Measurements from ENCODE around the gene CEP164. TPM values are rescaled to one million over a fixed set of nuclear protein-coding genes. Genes with fewer than 3 reads are reported as not detected.

CEP164 gene
- total RNA-seq, 4 donors from 2014 or later = 11.3 to 45.1 (median 15.2) TPM

- no peak overlapping the region for H3K4me3 ChIP-seq (ENCODE audit: low read depth, poor library complexity, severe bottlenecking)
- TF ChIP-seq CTCF (IDR thresholded peaks at IDR 0.05) = no peak
- no peak for TF ChIP-seq POLR2A (IDR thresholded peaks at IDR 0.05)
- intact Hi-C loops (cut with DNase I; ENCODE audit: low total_unique reads) = loop anchor here (10.0 kb wide), 1 partner anchor 1072 kb away; no protein-coding TSS in a partner anchor
Observed at GRCh38 chr11:117356126-117356890, 28.7 kb downstream of the CEP164 start.

GRCh38 chr11:117361432-117361831 is 33.8 kb downstream of the CEP164 start:
- 91 to 97% methylated on average over 8 of the region's 8 CpGs for WGBS, 2 donors
- TF ChIP-seq CTCF (IDR thresholded peaks at IDR 0.05) (no peak), POLR2A (IDR thresholded peaks at IDR 0.05) (no peak)
- H3K4me3 ChIP-seq (ENCODE audit: low read depth, poor library complexity, severe bottlenecking) = no peak overlapping the region
- no peak for DNase-seq (ENCODE audit: low spot score in 2 of 2)
- intact Hi-C loops (cut with DNase I; ENCODE audit: low total_unique reads) = no loop called here

More at GRCh38 chr11:117356126-117356890, 28.7 kb downstream of the CEP164 start:
- DNase-seq (ENCODE audit: low spot score in 2 of 2) = no peak
- WGBS, 2 donors = 77 to 83% methylated on average over 5 to 7 of the region's 9 CpGs

- no peak for TF ChIP-seq POLR2A (IDR thresholded peaks at IDR 0.05)
- no peak for TF ChIP-seq CTCF (IDR thresholded peaks at IDR 0.05)
- intact Hi-C loops (cut with DNase I; ENCODE audit: low total_unique reads) = no loop called here
Observed at GRCh38 chr11:117366248-117366647, 38.6 kb downstream of the CEP164 start.

GRCh38 chr11:117366875-117367274 is 39.2 kb downstream of the CEP164 start:
- TF ChIP-seq CTCF (IDR thresholded peaks at IDR 0.05) (no peak), POLR2A (IDR thresholded peaks at IDR 0.05) (no peak)
- intact Hi-C loops (cut with DNase I; ENCODE audit: low total_unique reads) = no loop called here
- no peak for DNase-seq (ENCODE audit: low spot score in 2 of 2)
- H3K4me3 ChIP-seq (ENCODE audit: low read depth, poor library complexity, severe bottlenecking) = no peak overlapping the region
- 81 to 85% methylated on average over 2 of the region's 2 CpGs for WGBS, 2 donors

More at GRCh38 chr11:117366248-117366647, 38.6 kb downstream of the CEP164 start:
- H3K4me3 ChIP-seq (ENCODE audit: low read depth, poor library complexity, severe bottlenecking) = no peak overlapping the region
- WGBS, 2 donors = 86% methylated on average over 6 of the region's 6 CpGs
- no peak for DNase-seq (ENCODE audit: low spot score in 2 of 2)

GRCh38 chr11:117369534-117369933 is 41.9 kb downstream of the CEP164 start:
- 62 to 83% methylated on average over 1 of the region's 1 CpG for WGBS, 2 donors
- no peak overlapping the region for H3K4me3 ChIP-seq (ENCODE audit: low read depth, poor library complexity, severe bottlenecking)
- TF ChIP-seq POLR2A (IDR thresholded peaks at IDR 0.05) (no peak), CTCF (IDR thresholded peaks at IDR 0.05) (no peak)
- no peak for DNase-seq (ENCODE audit: low spot score in 2 of 2)
- intact Hi-C loops (cut with DNase I; ENCODE audit: low total_unique reads) = no loop called here

All from lower leg skin (tissue), 4 donors.